GM23338 (cell line): Measurements from ENCODE around the gene CRAMP1. TPM values are rescaled to one million over a fixed set of nuclear protein-coding genes. Genes with fewer than 3 reads are reported as not detected.

Source experiments
- ATAC-seq: fragments of 200-7000 bp; cut with Tn5 transposase; 3 replicates; pipeline ENCODE4 v1.9.1; 2020
- DNase-seq: peaks from one replicate; pipeline ENCODE4 v3.0.0-alpha.2; 2015; ENCODE audit warnings: low spot score
- H2AFZ ChIP-seq: fragments of 200-600 bp; sonication (generic); 2 replicates; pipeline ENCODE4 v1.8.0; 2016; ENCODE audit warnings: antibody characterized with exemption, mild to moderate bottlenecking, moderate library complexity
- H3F3A ChIP-seq: fragments of 200-600 bp; sonication (generic); replicated peaks from 2 replicates; pipeline ENCODE4 v1.8.0; 2017; ENCODE audit warnings: antibody characterized with exemption, mixed run types, low read depth
- H3K27ac ChIP-seq: fragments of 200-600 bp; sonication (generic); 2 replicates; pipeline ENCODE4 v1.6.1; 2016; ENCODE audit warnings: low read depth
- H3K27me3 ChIP-seq: fragments of 200-600 bp; sonication (generic); 2 replicates; pipeline ENCODE4 v1.8.0; 2016; ENCODE audit warnings: mild to moderate bottlenecking, mixed run types, moderate library complexity; ENCODE audit not compliant: insufficient read depth
- H3K36me3 ChIP-seq: fragments of 200-600 bp; sonication (generic); 2 replicates; pipeline ENCODE4 v1.8.0; 2016; ENCODE audit warnings: mild to moderate bottlenecking; ENCODE audit not compliant: insufficient read depth
- H3K4me1 ChIP-seq: fragments of 200-600 bp; sonication (generic); 2 replicates; pipeline ENCODE4 v1.8.0; 2016; ENCODE audit warnings: mild to moderate bottlenecking, moderate library complexity; ENCODE audit not compliant: insufficient read depth
- H3K4me2 ChIP-seq: fragments of 200-600 bp; sonication (generic); 2 replicates; pipeline ENCODE4 v1.7.1; 2017; ENCODE audit warnings: mixed run types
- H3K4me3 ChIP-seq: fragments of 200-600 bp; sonication (generic); 2 replicates; pipeline ENCODE4 v1.6.1; 2016; ENCODE audit warnings: mixed run types
- H3K79me2 ChIP-seq: fragments of 200-600 bp; sonication (generic); replicated peaks from 2 replicates; pipeline ENCODE4 v1.8.0; 2017; ENCODE audit warnings: mild to moderate bottlenecking; ENCODE audit not compliant: insufficient read depth
- H3K9me2 ChIP-seq: fragments of 200-600 bp; sonication (generic); 2 replicates; pipeline ENCODE4 v1.8.0; 2017; ENCODE audit not compliant: insufficient read depth
- H4K20me1 ChIP-seq: fragments of 200-600 bp; sonication (generic); replicated peaks from 2 replicates; pipeline ENCODE4 v1.8.0; 2017; ENCODE audit warnings: mild to moderate bottlenecking; ENCODE audit not compliant: insufficient read depth
- H3K27ac Mint-ChIP-seq: 2 replicates; pipeline ENCODE4 v1.8.0; 2020; ENCODE audit warnings: inconsistent platforms, mild to moderate bottlenecking, moderate library complexity, mixed read lengths
- H3K27me3 Mint-ChIP-seq: 3 replicates; pipeline ENCODE4 v1.8.0; 2022; ENCODE audit warnings: low read depth, mild to moderate bottlenecking, moderate library complexity, mixed read lengths, inconsistent platforms; ENCODE audit not compliant: insufficient read depth, poor library complexity
- H3K36me3 Mint-ChIP-seq: 3 replicates; pipeline ENCODE4 v1.8.0; 2021; ENCODE audit warnings: low read depth, mild to moderate bottlenecking, inconsistent platforms, moderate library complexity, mixed read lengths
- H3K4me1 Mint-ChIP-seq: 3 replicates; pipeline ENCODE4 v1.8.0; 2020; ENCODE audit warnings: mild to moderate bottlenecking, inconsistent platforms, mixed read lengths
- H3K4me3 Mint-ChIP-seq: 3 replicates; pipeline ENCODE4 v1.8.0; 2021; ENCODE audit warnings: moderate library complexity, mild to moderate bottlenecking, inconsistent platforms, mixed read lengths
- H3K9me3 Mint-ChIP-seq: 3 replicates; pipeline ENCODE4 v1.8.0; 2020; ENCODE audit warnings: moderate library complexity, mild to moderate bottlenecking, inconsistent platforms, mixed read lengths
- CREB1 ChIP-seq: fragments of 250-450 bp; sonication (Bioruptor Pico); IDR thresholded peaks from 2 replicates; pipeline ENCODE4 v1.5.0; 2020; ENCODE audit warnings: low read depth, mild to moderate bottlenecking, moderate library complexity
- EZH2 ChIP-seq: fragments of 200-600 bp; sonication (generic); IDR thresholded peaks from one replicate; pipeline ENCODE4 v1.8.0; 2017; ENCODE audit warnings: antibody characterized with exemption, mild to moderate bottlenecking, low read depth; ENCODE audit not compliant: unreplicated experiment
- EZH2phosphoT487 ChIP-seq: fragments of 200-600 bp; sonication (generic); IDR thresholded peaks from one replicate; pipeline ENCODE4 v1.8.1; 2018; ENCODE audit warnings: antibody characterized with exemption; ENCODE audit not compliant: unreplicated experiment
- JUNB ChIP-seq: IDR thresholded peaks from one replicate; pipeline ENCODE4 v1.6.1; 2016; ENCODE audit warnings: antibody characterized with exemption; ENCODE audit not compliant: unreplicated experiment
- NANOG ChIP-seq: IDR thresholded peaks from 2 replicates; pipeline ENCODE4 v1.6.1; 2016; ENCODE audit warnings: antibody characterized with exemption, borderline replicate concordance
- STAT1 ChIP-seq: IDR thresholded peaks from one replicate; pipeline ENCODE4 v1.6.1; 2016; ENCODE audit warnings: antibody characterized with exemption; ENCODE audit not compliant: unreplicated experiment
- ZNF114 ChIP-seq: fragments of 250-450 bp; sonication (Bioruptor Pico); IDR thresholded peaks from 2 replicates; pipeline ENCODE4 v1.5.0; 2020; ENCODE audit warnings: mild to moderate bottlenecking, moderate library complexity
- ZNF331 ChIP-seq: fragments of 250-450 bp; sonication (Bioruptor Pico); IDR thresholded peaks from 2 replicates; pipeline ENCODE4 v1.5.0; 2020; ENCODE audit warnings: low read depth, mild to moderate bottlenecking, moderate library complexity
- polyA plus RNA-seq: library from polyadenylated mRNA; unstranded; fragments of >200 nt; fragmentation: Nextera tagmentation; extraction: Ambion mirVana; gene quantifications from 2 replicates; pipeline ENCODE4 v1.2.1, GENCODE V29; 2016
- total RNA-seq: library from RNA; depleted of rRNA; stranded (reverse); fragments of >200 nt; shearing (Covaris generic); gene quantifications from 2 replicates; pipeline ENCODE4 v1.2.3, GENCODE V29; 2014
- TF ChIP-seq, protein P1 (sequence below): IDR thresholded peaks from one replicate; pipeline ENCODE4 v1.6.1; 2018; ENCODE audit warnings: antibody characterized with exemption; ENCODE audit not compliant: unreplicated experiment
- TF ChIP-seq, protein P2 (sequence below), 2 experiments: fragments of 200-600 bp in 1 of 2; sonication (generic) in 1 of 2; conservative IDR thresholded peaks; 2 replicates each; pipeline versions ENCODE4 v1.5.1 to v1.6.1; 2016 to 2017; ENCODE audit warnings: antibody characterized with exemption in 2 of 2, low read depth in 2 of 2, mild to moderate bottlenecking in 2 of 2, moderate library complexity in 1 of 2
- TF ChIP-seq, protein P3 (sequence below): IDR thresholded peaks from 2 replicates; pipeline ENCODE4 v1.6.1; 2016; ENCODE audit warnings: antibody characterized with exemption

CRAMP1 gene
- total and polyA plus RNA-seq, 2 experiments from 2014 or later = 3.4 to 16.7 TPM

DNA sequence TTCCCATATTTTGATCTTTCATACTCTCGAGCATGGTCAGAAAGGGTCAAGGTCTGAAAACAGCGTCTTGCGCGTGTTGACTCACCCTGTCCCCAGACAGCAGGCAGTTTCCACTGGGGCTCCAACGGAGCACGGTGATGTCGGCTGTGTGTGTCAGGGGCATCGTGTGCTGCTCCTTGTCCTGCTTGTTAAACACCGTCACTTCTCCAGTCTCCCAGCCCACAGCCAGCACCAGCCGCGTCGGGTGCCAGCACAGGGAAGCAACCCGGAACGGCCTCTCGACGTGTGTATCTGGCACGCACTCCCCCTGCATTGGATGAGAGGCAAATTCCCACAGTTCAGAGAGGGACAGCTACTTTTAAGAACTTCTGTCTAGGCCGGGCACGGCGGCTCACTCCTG, 9.9 kb upstream of the CRAMP1 start:
- Histone ChIP-seq H3K4me3 (no peak overlapping the region), H4K20me1 (no peaks in the 10 kb centered on the region; the same call in 1 of the 2 replicates), H3K79me2 (no peaks in the 10 kb centered on the region), H3K27me3 (no peaks in the 10 kb centered on the region), H3K27ac (no peak overlapping the region), H3K4me2 (no peak overlapping the region), H3K36me3 (no peaks in the 10 kb centered on the region), H3F3A (no peaks in the 10 kb centered on the region), H2AFZ (no peak overlapping the region), H3K9me2 (no peaks in the 10 kb centered on the region), H3K4me1 (no peaks in the 10 kb centered on the region)
- Mint-ChIP-seq H3K4me3 (no peak overlapping the region), H3K27ac (no peak overlapping the region), H3K9me3 (peaks cover 17% of the 10 kb centered on the region), H3K36me3 (peaks cover 49% of the 10 kb centered on the region), H3K4me1 (no peaks in the 10 kb centered on the region; the same call in 2 of the 3 replicates), H3K27me3 (peaks cover 5% of the 10 kb centered on the region)
- TF ChIP-seq, protein P1, sequence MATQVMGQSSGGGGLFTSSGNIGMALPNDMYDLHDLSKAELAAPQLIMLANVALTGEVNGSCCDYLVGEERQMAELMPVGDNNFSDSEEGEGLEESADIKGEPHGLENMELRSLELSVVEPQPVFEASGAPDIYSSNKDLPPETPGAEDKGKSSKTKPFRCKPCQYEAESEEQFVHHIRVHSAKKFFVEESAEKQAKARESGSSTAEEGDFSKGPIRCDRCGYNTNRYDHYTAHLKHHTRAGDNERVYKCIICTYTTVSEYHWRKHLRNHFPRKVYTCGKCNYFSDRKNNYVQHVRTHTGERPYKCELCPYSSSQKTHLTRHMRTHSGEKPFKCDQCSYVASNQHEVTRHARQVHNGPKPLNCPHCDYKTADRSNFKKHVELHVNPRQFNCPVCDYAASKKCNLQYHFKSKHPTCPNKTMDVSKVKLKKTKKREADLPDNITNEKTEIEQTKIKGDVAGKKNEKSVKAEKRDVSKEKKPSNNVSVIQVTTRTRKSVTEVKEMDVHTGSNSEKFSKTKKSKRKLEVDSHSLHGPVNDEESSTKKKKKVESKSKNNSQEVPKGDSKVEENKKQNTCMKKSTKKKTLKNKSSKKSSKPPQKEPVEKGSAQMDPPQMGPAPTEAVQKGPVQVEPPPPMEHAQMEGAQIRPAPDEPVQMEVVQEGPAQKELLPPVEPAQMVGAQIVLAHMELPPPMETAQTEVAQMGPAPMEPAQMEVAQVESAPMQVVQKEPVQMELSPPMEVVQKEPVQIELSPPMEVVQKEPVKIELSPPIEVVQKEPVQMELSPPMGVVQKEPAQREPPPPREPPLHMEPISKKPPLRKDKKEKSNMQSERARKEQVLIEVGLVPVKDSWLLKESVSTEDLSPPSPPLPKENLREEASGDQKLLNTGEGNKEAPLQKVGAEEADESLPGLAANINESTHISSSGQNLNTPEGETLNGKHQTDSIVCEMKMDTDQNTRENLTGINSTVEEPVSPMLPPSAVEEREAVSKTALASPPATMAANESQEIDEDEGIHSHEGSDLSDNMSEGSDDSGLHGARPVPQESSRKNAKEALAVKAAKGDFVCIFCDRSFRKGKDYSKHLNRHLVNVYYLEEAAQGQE = no peak
- no peak for TF ChIP-seq EZH2phosphoT487
- TF ChIP-seq ZNF331 (CRISPR knock-in tag) = no peak
- TF ChIP-seq, protein P2, sequence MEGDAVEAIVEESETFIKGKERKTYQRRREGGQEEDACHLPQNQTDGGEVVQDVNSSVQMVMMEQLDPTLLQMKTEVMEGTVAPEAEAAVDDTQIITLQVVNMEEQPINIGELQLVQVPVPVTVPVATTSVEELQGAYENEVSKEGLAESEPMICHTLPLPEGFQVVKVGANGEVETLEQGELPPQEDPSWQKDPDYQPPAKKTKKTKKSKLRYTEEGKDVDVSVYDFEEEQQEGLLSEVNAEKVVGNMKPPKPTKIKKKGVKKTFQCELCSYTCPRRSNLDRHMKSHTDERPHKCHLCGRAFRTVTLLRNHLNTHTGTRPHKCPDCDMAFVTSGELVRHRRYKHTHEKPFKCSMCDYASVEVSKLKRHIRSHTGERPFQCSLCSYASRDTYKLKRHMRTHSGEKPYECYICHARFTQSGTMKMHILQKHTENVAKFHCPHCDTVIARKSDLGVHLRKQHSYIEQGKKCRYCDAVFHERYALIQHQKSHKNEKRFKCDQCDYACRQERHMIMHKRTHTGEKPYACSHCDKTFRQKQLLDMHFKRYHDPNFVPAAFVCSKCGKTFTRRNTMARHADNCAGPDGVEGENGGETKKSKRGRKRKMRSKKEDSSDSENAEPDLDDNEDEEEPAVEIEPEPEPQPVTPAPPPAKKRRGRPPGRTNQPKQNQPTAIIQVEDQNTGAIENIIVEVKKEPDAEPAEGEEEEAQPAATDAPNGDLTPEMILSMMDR (conservative IDR thresholded peaks at IDR 0.05; ENCODE audit: low read depth in 2 of 2) = no peak
- TF ChIP-seq STAT1 = no peak
- TF ChIP-seq ZNF114 = no peak
- TF ChIP-seq CREB1 (CRISPR knock-in tag) = no peak
- no peak for TF ChIP-seq JUNB
- ATAC-seq (no peak), DNase-seq (no peak)

DNA sequence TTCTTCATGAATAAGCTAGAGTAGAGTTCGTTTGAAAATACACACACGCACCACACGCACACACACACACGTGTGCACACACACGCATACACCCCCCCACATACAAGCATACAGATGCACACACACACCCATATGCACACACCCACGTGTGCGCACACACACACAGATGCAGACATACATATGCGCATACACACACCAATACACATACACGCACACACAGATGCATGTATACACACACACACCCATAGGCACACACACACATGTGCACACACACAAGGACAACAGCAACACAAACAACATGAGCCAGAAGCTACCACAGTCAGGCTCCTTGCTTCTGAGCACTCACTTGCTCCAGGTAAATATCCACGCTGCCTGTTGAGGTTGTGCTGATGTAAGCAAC, 5.4 kb upstream of the CRAMP1 start:
- H3K9me3 Mint-ChIP-seq = peaks cover 3% of the 10 kb centered on the region; the same call in 2 of the 3 replicates
- H3K27ac Mint-ChIP-seq = no peak overlapping the region
- H3K36me3 Mint-ChIP-seq = peaks cover 19% of the 10 kb centered on the region
- DNase-seq = no peak
- no peak for ATAC-seq
- peaks cover 7% of the 10 kb centered on the region for H3K4me1 Mint-ChIP-seq
- Histone ChIP-seq H3K4me1 (peaks cover 6% of the 10 kb centered on the region; the same call in 1 of the 2 replicates), H3K4me2 (no peak overlapping the region), H3K9me2 (no peaks in the 10 kb centered on the region; the same call in 1 of the 2 replicates), H3K36me3 (no peaks in the 10 kb centered on the region), H3K79me2 (0 out of 2 replicates have a peak, but pooled peaks cover 9% of the 10 kb centered on the region), H3K27me3 (no peaks in the 10 kb centered on the region), H3F3A (0 out of 2 replicates have a peak, but pooled peaks cover 15% of the 10 kb centered on the region), H3K4me3 (no peak overlapping the region), H2AFZ (no peak overlapping the region), H3K27ac (no peak overlapping the region), H4K20me1 (no peaks in the 10 kb centered on the region; the same call in 1 of the 2 replicates)
- TF ChIP-seq NANOG (no peak), ZNF114 (no peak), STAT1 (no peak), EZH2phosphoT487 (no peak), JUNB (no peak), EZH2 (no peak)
- TF ChIP-seq, protein P3, sequence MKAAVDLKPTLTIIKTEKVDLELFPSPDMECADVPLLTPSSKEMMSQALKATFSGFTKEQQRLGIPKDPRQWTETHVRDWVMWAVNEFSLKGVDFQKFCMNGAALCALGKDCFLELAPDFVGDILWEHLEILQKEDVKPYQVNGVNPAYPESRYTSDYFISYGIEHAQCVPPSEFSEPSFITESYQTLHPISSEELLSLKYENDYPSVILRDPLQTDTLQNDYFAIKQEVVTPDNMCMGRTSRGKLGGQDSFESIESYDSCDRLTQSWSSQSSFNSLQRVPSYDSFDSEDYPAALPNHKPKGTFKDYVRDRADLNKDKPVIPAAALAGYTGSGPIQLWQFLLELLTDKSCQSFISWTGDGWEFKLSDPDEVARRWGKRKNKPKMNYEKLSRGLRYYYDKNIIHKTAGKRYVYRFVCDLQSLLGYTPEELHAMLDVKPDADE = no peak
- TF ChIP-seq, protein P1 = no peak
- peaks cover 14% of the 10 kb centered on the region for H3K27me3 Mint-ChIP-seq
- H3K4me3 Mint-ChIP-seq = no peak overlapping the region
